ENCODE data around the gene FAIM.
"Not testable (repeated sequence)": the region's sequence is repeated elsewhere in the genome, so short reads cannot be mapped to it uniquely, and the experiment has no call there.

DNA sequence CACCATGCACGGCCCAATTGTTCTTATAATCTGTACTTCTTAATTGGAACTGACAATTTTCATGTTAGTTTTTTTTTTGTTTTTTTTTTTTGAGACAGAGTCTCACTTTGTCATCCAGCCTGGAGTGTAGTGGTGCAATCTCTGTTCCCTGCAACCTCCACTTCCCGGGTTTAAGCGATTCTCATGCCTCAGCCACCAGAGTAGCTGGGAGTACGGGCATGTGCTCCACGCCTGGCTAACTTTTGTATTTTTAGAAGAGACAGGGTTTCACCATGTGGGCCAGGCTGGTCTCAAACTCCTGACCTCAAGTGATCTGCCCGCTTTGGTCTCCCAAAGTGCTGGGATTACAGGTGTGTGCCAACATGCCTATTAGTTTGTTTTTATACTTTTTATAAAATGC is 72.4 kb downstream of the FAIM start:
- TF ChIP-seq, protein P1, sequence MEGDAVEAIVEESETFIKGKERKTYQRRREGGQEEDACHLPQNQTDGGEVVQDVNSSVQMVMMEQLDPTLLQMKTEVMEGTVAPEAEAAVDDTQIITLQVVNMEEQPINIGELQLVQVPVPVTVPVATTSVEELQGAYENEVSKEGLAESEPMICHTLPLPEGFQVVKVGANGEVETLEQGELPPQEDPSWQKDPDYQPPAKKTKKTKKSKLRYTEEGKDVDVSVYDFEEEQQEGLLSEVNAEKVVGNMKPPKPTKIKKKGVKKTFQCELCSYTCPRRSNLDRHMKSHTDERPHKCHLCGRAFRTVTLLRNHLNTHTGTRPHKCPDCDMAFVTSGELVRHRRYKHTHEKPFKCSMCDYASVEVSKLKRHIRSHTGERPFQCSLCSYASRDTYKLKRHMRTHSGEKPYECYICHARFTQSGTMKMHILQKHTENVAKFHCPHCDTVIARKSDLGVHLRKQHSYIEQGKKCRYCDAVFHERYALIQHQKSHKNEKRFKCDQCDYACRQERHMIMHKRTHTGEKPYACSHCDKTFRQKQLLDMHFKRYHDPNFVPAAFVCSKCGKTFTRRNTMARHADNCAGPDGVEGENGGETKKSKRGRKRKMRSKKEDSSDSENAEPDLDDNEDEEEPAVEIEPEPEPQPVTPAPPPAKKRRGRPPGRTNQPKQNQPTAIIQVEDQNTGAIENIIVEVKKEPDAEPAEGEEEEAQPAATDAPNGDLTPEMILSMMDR (conservative IDR thresholded peaks at IDR 0.05 in 1 of 2, IDR thresholded peaks at IDR 0.05 in 1 of 2; ENCODE audit: low read depth in 1 of 2, low read length in 2 of 2) = not testable (repeated sequence)
- not testable (repeated sequence) for TF ChIP-seq EZH2 (IDR thresholded peaks at IDR 0.05; ENCODE audit: low read length, missing control alignments)
